ENCODE measurements around the gene LAMTOR2.

DNA sequence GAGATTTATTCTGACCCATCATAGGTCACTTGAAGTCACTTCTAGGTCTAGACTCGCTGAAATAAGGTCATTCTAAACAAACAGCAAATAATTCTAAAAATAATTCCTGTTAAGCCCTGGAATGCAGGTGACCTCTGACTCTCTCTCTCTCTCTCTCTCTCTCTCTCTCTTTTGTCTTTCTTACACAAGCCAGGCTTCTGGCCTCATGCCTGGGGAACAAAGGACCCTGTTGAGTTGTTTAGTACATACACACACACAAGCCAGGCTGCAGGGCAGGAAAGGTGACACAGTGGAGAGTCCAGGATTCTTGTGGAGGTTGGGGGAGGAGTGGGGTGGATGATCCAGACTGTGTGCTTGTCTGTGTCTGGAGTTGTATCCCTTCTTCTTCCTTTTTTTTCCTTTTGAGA lies 31.7 kb downstream of the LAMTOR2 start:
- TF ChIP-seq, protein P1, sequence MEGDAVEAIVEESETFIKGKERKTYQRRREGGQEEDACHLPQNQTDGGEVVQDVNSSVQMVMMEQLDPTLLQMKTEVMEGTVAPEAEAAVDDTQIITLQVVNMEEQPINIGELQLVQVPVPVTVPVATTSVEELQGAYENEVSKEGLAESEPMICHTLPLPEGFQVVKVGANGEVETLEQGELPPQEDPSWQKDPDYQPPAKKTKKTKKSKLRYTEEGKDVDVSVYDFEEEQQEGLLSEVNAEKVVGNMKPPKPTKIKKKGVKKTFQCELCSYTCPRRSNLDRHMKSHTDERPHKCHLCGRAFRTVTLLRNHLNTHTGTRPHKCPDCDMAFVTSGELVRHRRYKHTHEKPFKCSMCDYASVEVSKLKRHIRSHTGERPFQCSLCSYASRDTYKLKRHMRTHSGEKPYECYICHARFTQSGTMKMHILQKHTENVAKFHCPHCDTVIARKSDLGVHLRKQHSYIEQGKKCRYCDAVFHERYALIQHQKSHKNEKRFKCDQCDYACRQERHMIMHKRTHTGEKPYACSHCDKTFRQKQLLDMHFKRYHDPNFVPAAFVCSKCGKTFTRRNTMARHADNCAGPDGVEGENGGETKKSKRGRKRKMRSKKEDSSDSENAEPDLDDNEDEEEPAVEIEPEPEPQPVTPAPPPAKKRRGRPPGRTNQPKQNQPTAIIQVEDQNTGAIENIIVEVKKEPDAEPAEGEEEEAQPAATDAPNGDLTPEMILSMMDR (IDR thresholded peaks at IDR 0.05) = no peak
- no peak for TF ChIP-seq POLR2A (IDR thresholded peaks at IDR 0.05)

All from thyroid gland (tissue), 4 donors.